Neural cell (in vitro differentiated cells): ENCODE data around the gene SMTNL1. TPM values are rescaled to one million over a fixed set of nuclear protein-coding genes. Genes with fewer than 3 reads are reported as not detected.

Experiments
- H2AFZ ChIP-seq: fragments of 200-600, 300-800 bp; sonication (generic), shearing (Covaris generic); 2 replicates; pipeline ENCODE4 v1.6.0; 2014; ENCODE audit warnings: low read depth, mild to moderate bottlenecking, antibody characterized with exemption, low read length, moderate library complexity
- H3F3A ChIP-seq: fragments of 200-600 bp; shearing (Covaris generic); 2 replicates; pipeline ENCODE4 v1.6.1; 2016; ENCODE audit warnings: mild to moderate bottlenecking, moderate library complexity, mixed read lengths, antibody characterized with exemption, low read length; ENCODE audit not compliant: insufficient read depth, poor library complexity, severe bottlenecking
- H3K27ac ChIP-seq: fragments of 200-600, 300-800 bp; sonication (generic), shearing (Covaris generic); 2 replicates; pipeline ENCODE4 v1.5.1; 2014; ENCODE audit warnings: mild to moderate bottlenecking, low read length, moderate library complexity
- H3K27me3 ChIP-seq: fragments of 300-800, 200-600 bp; sonication (generic), shearing (Covaris generic); 2 replicates; pipeline ENCODE4 v1.6.0; 2014; ENCODE audit warnings: mild to moderate bottlenecking, low read depth, low read length, moderate library complexity; ENCODE audit not compliant: insufficient read depth
- H3K36me3 ChIP-seq: fragments of 300-800, 200-600 bp; sonication (generic), shearing (Covaris generic); 2 replicates; pipeline ENCODE4 v1.5.1; 2014; ENCODE audit warnings: mild to moderate bottlenecking, antibody characterized with exemption, low read length, moderate library complexity; ENCODE audit not compliant: insufficient read depth
- H3K4me2 ChIP-seq: fragments of 300-800, 200-600 bp; sonication (generic), shearing (Covaris generic); 2 replicates; pipeline ENCODE4 v1.6.0; 2014; ENCODE audit warnings: mild to moderate bottlenecking, low read length
- H3K4me3 ChIP-seq: fragments of 300-800, 200-600 bp; sonication (generic), shearing (Covaris generic); 2 replicates; pipeline ENCODE4 v1.5.1; 2014; ENCODE audit warnings: mild to moderate bottlenecking, low read length, moderate library complexity
- H3K79me2 ChIP-seq: fragments of 200-600 bp; shearing (Covaris generic); replicated peaks from 2 replicates; pipeline ENCODE4 v1.6.0; 2014; ENCODE audit warnings: mild to moderate bottlenecking, low read length, moderate library complexity; ENCODE audit not compliant: insufficient read depth
- H3K9ac ChIP-seq: fragments of 300-800, 200-600 bp; sonication (generic), shearing (Covaris generic); 2 replicates; pipeline ENCODE4 v1.6.1; 2016; ENCODE audit warnings: mild to moderate bottlenecking, low read length, mixed read lengths
- H3K9me2 ChIP-seq: fragments of 200-600 bp; shearing (Covaris generic); 2 replicates; pipeline ENCODE4 v1.6.1; 2016; ENCODE audit warnings: mild to moderate bottlenecking, low read length, mixed read lengths; ENCODE audit not compliant: insufficient read depth
- H3K9me3 ChIP-seq: fragments of 200-600, 300-800 bp; sonication (generic), shearing (Covaris generic); 2 replicates; pipeline ENCODE4 v1.6.1; 2016; ENCODE audit warnings: mild to moderate bottlenecking, mixed run types, low read length, moderate library complexity, mixed read lengths
- H4K20me1 ChIP-seq: fragments of 200-600 bp; shearing (Covaris generic); 2 replicates; pipeline ENCODE4 v1.6.1; 2016; ENCODE audit warnings: mild to moderate bottlenecking, mixed run types; ENCODE audit not compliant: insufficient read depth
- EP300 ChIP-seq: fragments of 450-650 bp; conservative IDR thresholded peaks from 2 replicates; pipeline ENCODE4 v1.6.1; 2014; ENCODE audit warnings: antibody characterized with exemption, mild to moderate bottlenecking, moderate library complexity; ENCODE audit not compliant: poor library complexity, severe bottlenecking
- EZH2 ChIP-seq: fragments of 200-600, 300-800 bp; shearing (Covaris generic), sonication (generic); IDR thresholded peaks from 2 replicates; pipeline ENCODE4 v1.6.1; 2014; ENCODE audit warnings: antibody characterized with exemption, low read length, borderline replicate concordance, mild to moderate bottlenecking; ENCODE audit not compliant: insufficient read depth, poor library complexity, severe bottlenecking
- MXI1 ChIP-seq: fragments of 450-650 bp; conservative IDR thresholded peaks from 2 replicates; pipeline ENCODE4 v1.6.1; 2014; ENCODE audit warnings: antibody characterized with exemption, mild to moderate bottlenecking; ENCODE audit not compliant: poor library complexity, severe bottlenecking
- POLR2AphosphoS5 ChIP-seq: IDR thresholded peaks from 2 replicates; pipeline ENCODE4 v1.6.1; 2012
- RAD21 ChIP-seq: fragments of 450-650 bp; conservative IDR thresholded peaks from 2 replicates; pipeline ENCODE4 v1.6.1; 2014; ENCODE audit warnings: antibody characterized with exemption, mild to moderate bottlenecking, moderate library complexity
- SMC3 ChIP-seq: fragments of 450-650 bp; conservative IDR thresholded peaks from 2 replicates; pipeline ENCODE4 v1.6.1; 2014; ENCODE audit warnings: antibody characterized with exemption, mild to moderate bottlenecking, moderate library complexity; ENCODE audit not compliant: poor library complexity
- TAF1 ChIP-seq: IDR thresholded peaks from 2 replicates; pipeline ENCODE4 v1.6.1; 2012; ENCODE audit warnings: low read depth
- polyA plus RNA-seq: library from polyadenylated mRNA; depleted of rRNA; stranded (reverse); fragments of >200 nt; gene quantifications from 2 replicates; pipeline ENCODE4 v1.2.3, GENCODE V29; 2014
- TF ChIP-seq, protein P1 (sequence below): fragments of 450-650 bp; IDR thresholded peaks from 2 replicates; pipeline ENCODE4 v1.5.1; 2014; ENCODE audit warnings: antibody characterized with exemption, mild to moderate bottlenecking, moderate library complexity; ENCODE audit not compliant: poor library complexity, severe bottlenecking
- TF ChIP-seq, protein P2 (sequence below): IDR thresholded peaks from 2 replicates; pipeline ENCODE4 v1.6.1; 2012; ENCODE audit warnings: borderline replicate concordance

SMTNL1 gene
- polyA plus RNA-seq, 1 donor from 2014 or later: not detected

DNA sequence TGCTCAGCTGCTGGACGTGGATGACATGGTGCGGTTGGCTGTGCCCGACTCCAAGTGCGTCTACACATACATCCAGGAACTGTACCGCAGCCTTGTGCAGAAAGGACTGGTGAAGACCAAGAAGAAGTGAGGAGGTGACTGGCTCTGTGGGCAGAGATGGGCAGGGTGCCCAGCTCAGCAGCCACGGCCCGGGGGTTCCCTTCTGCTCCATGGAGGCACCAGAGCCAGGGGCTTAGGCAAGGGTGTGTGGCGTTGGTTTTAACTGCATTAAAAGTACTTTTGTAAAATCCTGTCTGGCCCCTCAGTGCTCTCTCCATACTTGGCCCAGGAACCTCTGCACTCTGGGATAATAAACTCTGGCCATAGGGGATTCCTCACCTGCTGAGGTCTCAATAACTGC is 12.6 kb downstream of the SMTNL1 start:
- Histone ChIP-seq H3K27ac (no peak overlapping the region), H3K79me2 (no peaks in the 10 kb centered on the region), H3K27me3 (no peaks in the 10 kb centered on the region), H2AFZ (no peak overlapping the region), H3F3A (no peaks in the 10 kb centered on the region), H3K4me3 (no peak overlapping the region), H3K4me2 (no peak overlapping the region), H3K36me3 (no peaks in the 10 kb centered on the region), H3K9ac (no peak overlapping the region), H4K20me1 (no peaks in the 10 kb centered on the region), H3K9me2 (no peaks in the 10 kb centered on the region), H3K9me3 (no peaks in the 10 kb centered on the region)
- TF ChIP-seq RAD21: no peak
- no peak for TF ChIP-seq SMC3
- TF ChIP-seq MXI1: no peak

DNA sequence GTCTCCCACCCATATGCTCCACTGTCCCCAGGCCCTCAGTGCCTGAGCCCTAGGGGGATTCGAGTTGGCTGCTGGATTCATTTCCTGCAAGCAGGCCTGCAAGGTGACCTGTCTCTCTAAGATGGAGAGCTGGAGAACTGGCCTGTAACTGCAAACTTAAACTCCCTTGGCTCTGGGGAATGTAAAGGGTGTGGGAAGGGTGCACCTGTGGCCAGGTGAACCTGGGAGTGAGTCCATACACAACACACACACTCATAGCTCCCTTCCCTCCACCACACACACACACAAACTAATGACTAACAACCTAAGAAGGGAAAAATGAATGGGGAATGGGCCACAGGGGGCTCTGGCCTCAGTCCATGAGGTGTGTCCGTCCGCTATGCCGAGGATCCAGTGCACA is 14.5 kb downstream of the SMTNL1 start:
- Histone ChIP-seq H3K79me2 (no peaks in the 10 kb centered on the region), H3K9me3 (no peaks in the 10 kb centered on the region), H3K27ac (no peak overlapping the region), H3K9ac (no peak overlapping the region), H3K4me3 (no peak overlapping the region), H3K36me3 (no peaks in the 10 kb centered on the region), H3K27me3 (no peaks in the 10 kb centered on the region), H3K9me2 (no peaks in the 10 kb centered on the region), H4K20me1 (no peaks in the 10 kb centered on the region), H3F3A (no peaks in the 10 kb centered on the region), H3K4me2 (no peak overlapping the region), H2AFZ (no peak overlapping the region)
- TF ChIP-seq POLR2AphosphoS5: no peak
- no peak for TF ChIP-seq SMC3
- no peak for TF ChIP-seq MXI1
- TF ChIP-seq EZH2: no peak
- TF ChIP-seq, protein P1, sequence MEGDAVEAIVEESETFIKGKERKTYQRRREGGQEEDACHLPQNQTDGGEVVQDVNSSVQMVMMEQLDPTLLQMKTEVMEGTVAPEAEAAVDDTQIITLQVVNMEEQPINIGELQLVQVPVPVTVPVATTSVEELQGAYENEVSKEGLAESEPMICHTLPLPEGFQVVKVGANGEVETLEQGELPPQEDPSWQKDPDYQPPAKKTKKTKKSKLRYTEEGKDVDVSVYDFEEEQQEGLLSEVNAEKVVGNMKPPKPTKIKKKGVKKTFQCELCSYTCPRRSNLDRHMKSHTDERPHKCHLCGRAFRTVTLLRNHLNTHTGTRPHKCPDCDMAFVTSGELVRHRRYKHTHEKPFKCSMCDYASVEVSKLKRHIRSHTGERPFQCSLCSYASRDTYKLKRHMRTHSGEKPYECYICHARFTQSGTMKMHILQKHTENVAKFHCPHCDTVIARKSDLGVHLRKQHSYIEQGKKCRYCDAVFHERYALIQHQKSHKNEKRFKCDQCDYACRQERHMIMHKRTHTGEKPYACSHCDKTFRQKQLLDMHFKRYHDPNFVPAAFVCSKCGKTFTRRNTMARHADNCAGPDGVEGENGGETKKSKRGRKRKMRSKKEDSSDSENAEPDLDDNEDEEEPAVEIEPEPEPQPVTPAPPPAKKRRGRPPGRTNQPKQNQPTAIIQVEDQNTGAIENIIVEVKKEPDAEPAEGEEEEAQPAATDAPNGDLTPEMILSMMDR: no peak
- TF ChIP-seq TAF1: no peak
- no peak for TF ChIP-seq EP300
- TF ChIP-seq, protein P2, sequence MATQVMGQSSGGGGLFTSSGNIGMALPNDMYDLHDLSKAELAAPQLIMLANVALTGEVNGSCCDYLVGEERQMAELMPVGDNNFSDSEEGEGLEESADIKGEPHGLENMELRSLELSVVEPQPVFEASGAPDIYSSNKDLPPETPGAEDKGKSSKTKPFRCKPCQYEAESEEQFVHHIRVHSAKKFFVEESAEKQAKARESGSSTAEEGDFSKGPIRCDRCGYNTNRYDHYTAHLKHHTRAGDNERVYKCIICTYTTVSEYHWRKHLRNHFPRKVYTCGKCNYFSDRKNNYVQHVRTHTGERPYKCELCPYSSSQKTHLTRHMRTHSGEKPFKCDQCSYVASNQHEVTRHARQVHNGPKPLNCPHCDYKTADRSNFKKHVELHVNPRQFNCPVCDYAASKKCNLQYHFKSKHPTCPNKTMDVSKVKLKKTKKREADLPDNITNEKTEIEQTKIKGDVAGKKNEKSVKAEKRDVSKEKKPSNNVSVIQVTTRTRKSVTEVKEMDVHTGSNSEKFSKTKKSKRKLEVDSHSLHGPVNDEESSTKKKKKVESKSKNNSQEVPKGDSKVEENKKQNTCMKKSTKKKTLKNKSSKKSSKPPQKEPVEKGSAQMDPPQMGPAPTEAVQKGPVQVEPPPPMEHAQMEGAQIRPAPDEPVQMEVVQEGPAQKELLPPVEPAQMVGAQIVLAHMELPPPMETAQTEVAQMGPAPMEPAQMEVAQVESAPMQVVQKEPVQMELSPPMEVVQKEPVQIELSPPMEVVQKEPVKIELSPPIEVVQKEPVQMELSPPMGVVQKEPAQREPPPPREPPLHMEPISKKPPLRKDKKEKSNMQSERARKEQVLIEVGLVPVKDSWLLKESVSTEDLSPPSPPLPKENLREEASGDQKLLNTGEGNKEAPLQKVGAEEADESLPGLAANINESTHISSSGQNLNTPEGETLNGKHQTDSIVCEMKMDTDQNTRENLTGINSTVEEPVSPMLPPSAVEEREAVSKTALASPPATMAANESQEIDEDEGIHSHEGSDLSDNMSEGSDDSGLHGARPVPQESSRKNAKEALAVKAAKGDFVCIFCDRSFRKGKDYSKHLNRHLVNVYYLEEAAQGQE: no peak
- no peak for TF ChIP-seq RAD21

DNA sequence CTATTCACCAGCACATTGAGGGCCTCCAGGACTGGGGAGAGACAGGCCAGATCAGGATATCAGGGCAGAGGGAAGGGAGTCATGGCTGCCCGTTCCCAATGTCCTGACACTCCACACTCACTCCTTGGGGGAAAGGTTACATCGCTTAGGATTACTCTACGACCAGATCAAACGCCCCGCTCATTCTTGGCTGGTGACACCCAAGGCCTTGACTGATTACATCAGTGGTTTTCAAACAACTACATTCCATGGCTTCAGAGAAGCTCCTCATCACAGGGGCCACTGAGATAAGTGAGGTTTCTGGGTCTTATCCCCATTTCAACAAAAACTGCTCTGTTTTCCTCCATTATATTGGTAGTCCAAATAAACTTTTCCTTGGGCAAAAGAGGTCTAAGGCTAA is 15.1 kb downstream of the SMTNL1 start:
- no peaks in the 10 kb centered on the region for H3K79me2 ChIP-seq
- H4K20me1 ChIP-seq: no peaks in the 10 kb centered on the region
- TF ChIP-seq SMC3: no peak
- TF ChIP-seq TAF1: no peak
- TF ChIP-seq RAD21: no peak
- TF ChIP-seq POLR2AphosphoS5: no peak
- TF ChIP-seq, protein P1: no peak
- TF ChIP-seq EZH2: no peak
- TF ChIP-seq, protein P2: no peak
- no peak for TF ChIP-seq EP300
- no peak for TF ChIP-seq MXI1
- H3K4me3 ChIP-seq: no peak overlapping the region
- H3K9me3 ChIP-seq: no peaks in the 10 kb centered on the region
- no peak overlapping the region for H2AFZ ChIP-seq
- H3K27me3 ChIP-seq: no peaks in the 10 kb centered on the region
- H3F3A ChIP-seq: no peaks in the 10 kb centered on the region
- no peak overlapping the region for H3K4me2 ChIP-seq
- H3K9me2 ChIP-seq: no peaks in the 10 kb centered on the region
- H3K9ac ChIP-seq: no peak overlapping the region
- no peak overlapping the region for H3K27ac ChIP-seq
- H3K36me3 ChIP-seq: no peaks in the 10 kb centered on the region
